A549 treated with dexamethasone at 1 μM for 4 hours (cell line): ENCODE results near the gene MCTP2. TPM values are rescaled to one million over a fixed set of nuclear protein-coding genes. Genes with fewer than 3 reads are reported as not detected.

ENCODE experiments used
- total RNA-seq: library from RNA; stranded (reverse); fragments of 200-300 nt; extraction: Qiagen RNA extraction; gene quantifications from 5 replicates; pipeline ENCODE4 v1.2.3, GENCODE V29; 2022

Gene MCTP2
- not detected in 5 replicates for total RNA-seq

GRCh38 chr15:94230883-94231722 lies at the start of gene MCTP2:
Gene MCTP2, plus strand, starts transcription at chr15:94231561. Its CDS starts 66,705 bp downstream, at chr15:94298266.

